NCI-H526 (cell line): ENCODE data around the gene KLHL29.

Experiments used
- DNase-seq, 2 experiments: peaks; one replicate each; lab custom pipeline; 2025; lab: John Stamatoyannopoulos, UW

The KLHL29 gene

DNA sequence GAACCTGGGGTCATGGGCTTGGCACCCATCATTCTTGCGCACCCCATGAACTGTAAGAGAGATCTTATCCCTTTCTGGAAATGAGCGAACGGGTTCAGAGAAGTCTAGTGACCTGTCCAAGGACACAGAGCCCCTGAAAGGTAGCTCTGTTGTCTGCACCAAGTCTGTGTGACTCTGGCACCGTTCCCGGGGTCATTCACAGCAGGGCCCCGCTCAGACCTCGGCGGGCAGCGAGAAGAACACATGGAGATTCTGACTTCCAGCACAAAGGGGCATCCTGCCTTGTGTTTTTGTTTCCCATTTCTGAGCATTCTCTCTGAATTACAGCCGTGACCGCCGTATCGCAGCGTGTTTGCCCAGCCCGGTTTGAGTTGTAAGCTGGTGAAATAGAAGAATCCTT lies 231.7 kb downstream of the KLHL29 start:
- no peak for DNase-seq

GRCh38 chr2:23617167-23617810 lies 232.3 kb downstream of the KLHL29 start:
- DNase-seq: no peak

DNA sequence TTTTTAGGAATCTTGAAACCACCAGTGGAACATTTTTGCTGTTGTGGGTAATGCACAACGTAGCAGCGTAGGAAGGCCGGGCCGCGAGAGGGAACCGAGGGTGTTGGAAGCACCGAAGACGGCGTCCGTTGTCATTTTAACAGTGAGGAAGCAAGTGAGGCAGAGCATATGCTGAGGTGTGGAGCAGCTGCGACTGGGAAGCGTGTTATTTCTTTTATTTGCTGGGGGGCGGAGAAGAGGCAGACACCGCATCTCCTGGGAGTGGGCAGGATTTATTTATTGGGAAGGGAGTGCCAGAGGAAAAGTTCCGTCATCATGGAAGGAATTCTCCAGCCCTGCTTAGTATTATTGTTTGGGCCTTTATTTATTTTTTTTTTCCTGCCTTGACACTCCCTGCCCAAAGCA lies 232.8 kb downstream of the KLHL29 start:
- DNase-seq: no peak

DNA sequence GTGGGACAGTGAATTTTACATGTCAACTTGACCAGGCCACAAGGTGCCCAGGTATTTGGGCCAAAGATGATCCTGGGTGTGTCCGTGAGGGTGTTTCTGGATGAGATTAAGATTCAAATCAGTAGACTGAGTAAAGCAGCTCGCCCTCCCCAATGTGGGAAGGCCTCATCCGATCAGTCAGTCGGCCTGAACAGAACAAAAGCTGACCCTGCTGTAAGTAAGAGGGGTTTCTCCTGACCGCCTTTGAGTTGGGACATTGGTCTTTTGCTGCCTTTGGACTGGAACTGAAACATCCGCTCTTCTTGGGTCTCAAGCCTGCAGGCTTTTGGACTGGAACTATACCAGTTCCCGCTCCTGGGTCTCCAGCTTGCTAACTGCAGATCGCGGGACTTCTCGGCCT lies 233.3 kb downstream of the KLHL29 start:
- DNase-seq: no peak

DNA sequence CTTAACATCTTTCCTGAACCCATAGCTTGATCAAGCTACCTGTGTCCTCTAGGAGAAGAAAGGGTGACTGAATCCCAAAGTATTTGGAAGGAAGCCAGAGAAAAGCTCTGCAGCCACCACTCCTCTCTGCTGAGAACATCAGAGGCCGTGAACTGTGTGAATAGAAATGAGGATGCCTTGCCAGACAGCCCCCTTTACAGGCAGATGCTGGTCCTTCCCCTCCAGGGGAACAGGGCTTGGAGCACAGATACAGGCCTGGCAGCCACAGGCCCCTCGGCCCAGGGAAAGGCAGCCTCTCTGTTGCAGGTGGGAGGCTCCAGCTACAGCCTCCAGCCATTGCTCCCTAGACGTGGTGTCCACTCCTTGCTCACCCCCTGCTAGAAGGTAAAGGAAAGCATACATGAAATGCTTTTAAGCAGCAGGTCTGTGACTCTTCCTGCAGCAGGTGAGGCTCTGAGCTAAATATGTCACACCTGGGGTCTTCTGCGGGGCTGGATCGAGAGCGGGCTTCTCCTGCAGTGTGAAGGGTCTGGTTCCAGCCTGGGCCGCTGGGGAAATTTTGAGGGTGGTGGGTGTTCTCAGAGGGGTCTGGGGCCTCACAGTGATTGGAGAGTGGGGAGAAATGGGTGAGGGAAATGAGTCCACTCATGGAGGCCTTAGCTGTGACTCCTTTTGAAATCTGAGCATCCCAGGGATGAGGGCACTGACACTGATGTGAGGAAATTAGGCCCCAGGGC lies 234.0 kb downstream of the KLHL29 start:
- DNase-seq: no peak

DNA sequence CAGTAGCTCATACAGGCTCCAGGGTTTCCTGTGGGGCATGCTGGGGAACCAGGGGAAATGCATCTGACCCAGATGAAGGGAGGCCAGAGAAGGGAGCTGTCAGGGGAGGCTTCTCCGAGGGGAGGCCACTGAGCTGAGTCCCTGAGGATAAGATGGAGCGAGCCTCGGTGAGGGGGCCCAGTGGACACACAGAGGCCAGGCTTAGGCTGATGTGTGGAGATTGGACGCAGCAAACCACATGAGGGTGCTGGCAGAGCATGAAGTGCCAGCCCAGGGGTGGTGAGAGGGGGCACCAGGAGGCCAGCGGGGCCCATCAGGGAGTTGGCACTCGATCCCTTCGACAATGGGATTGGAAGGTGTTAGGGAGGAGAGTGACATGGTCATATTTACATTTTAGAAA lies 235.0 kb downstream of the KLHL29 start:
- no peak for DNase-seq

GRCh38 chr2:23620841-23621341 lies 235.9 kb downstream of the KLHL29 start:
- peak in 1 of 2 experiments; percentile 35 for DNase-seq

DNA sequence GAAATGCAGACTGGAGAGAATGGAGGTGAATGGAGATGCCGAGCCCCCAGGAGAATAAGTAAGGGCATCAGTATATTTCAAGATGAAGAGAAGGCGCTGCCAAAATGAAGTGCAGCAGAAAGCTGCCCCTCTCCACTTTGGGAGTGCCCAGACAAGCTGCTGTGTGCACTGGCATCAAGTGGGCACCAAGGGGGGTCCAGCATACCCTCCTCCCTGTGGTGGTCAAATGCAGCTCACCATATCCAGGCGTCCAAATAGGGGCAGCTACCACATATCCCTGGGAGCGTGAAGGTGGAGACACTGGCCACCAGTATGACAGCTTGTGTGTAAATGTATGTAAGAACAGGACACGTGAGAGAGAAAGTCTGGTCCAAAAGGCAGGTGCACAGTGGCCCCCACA lies 236.6 kb downstream of the KLHL29 start:
- no peak for DNase-seq

DNA sequence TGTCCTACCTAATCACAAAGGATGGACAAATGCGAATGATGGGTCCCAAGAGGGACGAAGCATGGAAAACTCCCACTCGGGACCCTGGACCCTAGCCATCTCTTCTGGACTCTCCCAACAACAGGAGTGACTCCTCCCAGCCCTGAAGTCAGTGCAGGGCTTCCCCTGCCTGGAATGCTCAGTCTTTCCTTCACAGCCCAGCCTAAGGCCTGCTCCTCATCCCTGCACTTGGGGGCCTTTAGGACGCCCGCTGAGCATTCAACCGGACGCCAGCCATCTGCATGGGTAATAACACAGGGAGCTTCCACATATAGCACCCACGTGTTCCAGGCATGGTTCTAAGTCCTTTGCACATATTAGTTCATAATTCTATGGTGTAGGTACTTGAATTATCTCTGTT lies 237.5 kb downstream of the KLHL29 start:
- DNase-seq: no peak

DNA sequence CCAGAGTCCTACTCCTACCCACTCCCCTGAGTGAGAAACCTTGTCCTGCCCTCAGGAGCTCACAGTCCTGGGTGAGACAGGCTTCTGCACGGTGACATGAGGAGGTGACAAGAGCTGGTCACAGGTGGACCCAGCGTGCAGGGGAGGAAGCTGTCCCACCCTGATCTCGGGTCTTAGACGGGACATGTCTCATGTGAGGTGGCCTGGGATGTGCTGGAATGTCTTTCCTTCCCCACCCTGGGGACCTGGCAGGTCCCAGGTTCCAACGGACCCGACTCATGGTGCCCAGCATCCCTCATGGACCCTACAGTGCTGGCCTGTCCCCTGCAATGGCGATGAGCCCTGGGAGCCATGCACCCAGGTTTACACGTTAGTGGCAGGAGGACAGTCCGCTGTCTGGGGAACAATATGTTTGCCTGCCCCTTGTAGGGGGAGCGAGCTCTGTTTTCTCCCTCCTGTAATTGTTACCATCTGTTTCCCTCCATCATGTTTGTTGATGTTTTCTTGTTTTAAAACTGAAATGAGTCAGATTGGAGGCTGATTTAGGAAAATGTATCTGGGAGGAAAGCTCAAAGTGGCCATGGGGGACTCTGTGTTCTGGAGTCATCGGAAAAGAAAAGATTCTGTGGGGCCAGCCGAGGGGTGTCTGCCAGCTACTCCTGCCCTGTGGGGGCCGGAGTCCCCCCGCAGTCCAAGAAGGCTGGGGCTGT lies 238.1 kb downstream of the KLHL29 start:
- no peak for DNase-seq

DNA sequence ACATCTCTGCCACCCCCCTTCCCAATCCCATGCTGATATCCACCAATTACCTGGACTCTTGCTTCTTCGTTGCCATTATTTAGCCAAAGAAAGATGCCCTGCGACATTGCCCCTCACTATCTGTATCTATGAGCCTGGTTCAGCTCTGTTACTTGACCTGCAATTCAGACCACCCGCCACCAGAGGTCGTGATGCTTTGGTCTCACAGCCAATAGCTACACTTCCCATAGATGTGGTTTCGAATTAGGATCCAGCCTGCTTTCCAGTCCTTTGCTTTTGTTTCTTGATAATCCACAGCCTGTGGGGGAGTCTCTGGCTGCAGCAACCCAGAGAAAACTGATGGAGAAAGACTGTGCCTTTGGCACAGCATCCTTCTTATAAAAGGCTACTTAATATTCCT lies 239.4 kb downstream of the KLHL29 start:
- DNase-seq: peak in 1 of 2 experiments; percentile 62

DNA sequence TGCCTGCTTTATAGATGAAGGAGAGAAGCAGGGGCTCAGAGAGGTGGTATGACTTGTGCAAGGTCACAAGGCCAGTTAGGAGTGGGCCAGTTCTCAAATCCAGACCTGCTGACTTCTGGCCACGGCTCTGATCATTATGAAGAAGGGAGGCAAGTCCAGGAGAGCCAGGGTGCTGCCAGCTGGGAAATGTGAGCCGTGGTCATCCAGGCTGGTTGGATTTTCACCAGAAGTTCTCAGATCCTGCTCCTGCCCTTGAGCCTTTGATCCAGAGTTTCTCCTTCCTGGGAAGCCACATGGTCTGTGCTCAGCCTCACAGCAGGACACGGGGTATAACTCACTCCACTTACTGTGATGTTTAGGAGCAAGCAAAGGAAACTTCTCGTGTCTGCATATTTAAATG lies 239.9 kb downstream of the KLHL29 start:
- DNase-seq: no peak

GRCh38 chr2:23625726-23626125 lies 240.7 kb downstream of the KLHL29 start:
- DNase-seq: no peak

- DNase-seq: no peak
Measured at GRCh38 chr2:23626701-23627230, 241.8 kb downstream of the KLHL29 start.

DNA sequence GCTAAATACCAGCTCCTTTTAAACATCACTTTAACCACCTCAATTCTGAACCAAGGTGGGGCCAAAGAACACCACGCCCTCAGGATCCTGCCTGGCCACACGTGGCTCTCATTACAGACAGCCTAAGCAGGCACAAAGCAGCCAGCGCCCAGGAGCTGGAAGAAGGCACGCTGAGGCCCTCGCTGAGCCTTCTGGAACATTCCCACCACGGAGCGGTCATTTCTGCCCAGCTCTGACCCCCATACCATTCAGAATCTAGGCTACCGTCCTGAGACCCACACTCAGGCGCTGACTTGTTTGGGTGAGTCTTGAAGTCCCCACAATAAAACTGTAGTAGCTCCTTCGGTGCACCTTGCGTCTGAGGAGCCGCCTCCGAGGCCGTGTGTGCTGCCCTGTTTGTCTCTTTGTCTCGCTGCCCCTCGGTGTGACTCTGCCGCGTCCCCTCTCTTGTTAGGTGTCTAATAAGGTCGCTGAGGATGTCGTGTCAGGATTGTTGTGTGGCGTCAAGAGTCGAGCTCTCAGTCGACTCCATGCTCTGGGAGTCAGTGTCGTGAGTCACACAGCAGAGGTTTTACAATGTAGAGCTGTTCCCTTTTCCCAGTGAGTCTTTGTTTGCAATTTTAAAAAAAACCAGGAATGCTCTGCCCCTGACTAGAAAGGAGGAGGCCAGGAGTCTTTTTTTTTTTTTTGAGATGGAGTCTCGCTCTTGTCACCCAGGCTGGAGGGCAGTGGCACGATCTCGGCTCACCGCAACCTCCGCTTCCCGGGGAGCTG lies 242.4 kb downstream of the KLHL29 start:
- no peak for DNase-seq

- no peak for DNase-seq
Measured at GRCh38 chr2:23628926-23629771, 244.2 kb downstream of the KLHL29 start.

DNA sequence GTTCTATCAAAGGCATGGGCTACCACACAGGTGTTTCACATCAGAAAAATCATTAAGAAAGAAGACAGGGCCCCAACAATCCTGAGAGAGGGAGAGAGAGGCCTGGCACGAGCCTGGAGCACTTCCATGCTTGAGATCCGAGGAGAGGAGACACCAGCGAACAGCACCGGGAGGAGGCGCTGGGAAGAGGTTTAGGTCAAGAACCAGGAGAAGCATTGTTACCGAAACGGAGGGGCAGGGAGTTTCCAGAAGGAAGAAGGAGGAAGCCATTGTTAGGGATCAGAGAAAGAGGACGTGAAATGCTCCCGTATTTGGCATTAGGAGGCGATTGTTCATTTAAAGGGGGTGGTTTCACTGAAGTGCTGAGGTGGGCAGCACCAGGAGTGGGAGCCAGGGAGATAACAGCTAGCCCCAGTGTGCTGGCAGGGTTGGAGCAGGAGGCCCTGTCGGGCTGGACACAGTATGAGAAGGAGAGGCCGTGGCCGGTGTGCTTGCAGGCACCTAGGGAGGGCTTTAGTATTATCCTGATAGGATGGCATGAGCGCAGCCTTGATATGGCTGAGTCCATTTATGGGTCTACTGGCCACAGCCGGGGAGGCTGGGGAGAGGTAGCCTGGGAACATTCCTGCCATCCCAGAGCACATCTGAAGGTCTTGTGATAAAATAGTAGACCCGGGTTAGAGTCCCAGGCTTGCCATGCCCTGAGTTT lies 244.9 kb downstream of the KLHL29 start:
- no peak for DNase-seq

DNA sequence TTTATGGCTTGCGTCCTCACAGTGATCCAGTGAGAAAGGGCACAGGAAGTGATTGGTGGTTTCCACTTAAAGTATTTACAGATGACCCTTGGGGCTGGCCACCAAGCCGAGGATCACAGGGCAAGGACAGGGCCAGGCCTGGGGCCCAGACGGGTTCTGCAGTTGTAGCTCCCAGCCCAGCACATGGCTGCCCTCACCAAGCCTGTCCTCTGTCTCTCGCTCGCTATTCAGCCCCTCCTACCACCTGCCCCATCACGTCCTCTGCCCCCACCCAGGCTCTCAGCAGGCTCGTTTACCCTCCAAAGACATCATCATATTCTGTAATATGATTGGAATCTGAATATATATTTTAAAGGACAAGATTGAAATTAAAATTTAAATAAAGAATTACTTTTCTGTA lies 246.0 kb downstream of the KLHL29 start:
- no peak for DNase-seq

GRCh38 chr2:23631389-23631788 lies 246.4 kb downstream of the KLHL29 start:
- no peak for DNase-seq

GRCh38 chr2:23632386-23632785 lies 247.4 kb downstream of the KLHL29 start:
- DNase-seq: no peak
